Endothelial cell of umbilical vein (primary cell): ENCODE results near the gene IQGAP1. TPM values are rescaled to one million over a fixed set of nuclear protein-coding genes. Genes with fewer than 3 reads are reported as not detected.

Source experiments
- BruUV-seq: library from RNA; stranded (reverse); fragments of 400-500 nt; replicated peaks from 2 replicates; lab custom pipeline; 2021; lab: Mats Ljungman, UMichigan
- CTCF ChIA-PET: fragments of 300-600, 350-600 bp; sonication (Branson Sonifier 250); formaldehyde crosslinking; loops from one replicate; lab custom pipeline; 2021; ENCODE audit warnings: antibody characterized with exemption, inconsistent platforms; lab: Charles Lee
- POLR2A ChIA-PET: fragments of 300-600, 350-600 bp; sonication (Branson Sonifier 250); formaldehyde crosslinking; loops from one replicate; lab custom pipeline; 2021; ENCODE audit warnings: antibody characterized with exemption, inconsistent platforms; lab: Charles Lee
- DNase-seq: peaks from one replicate; pipeline ENCODE4 v3.0.0-alpha.2; 2011; ENCODE audit warnings: low read depth, low spot score
- FAIRE-seq: peaks from 2 replicates; lab custom pipeline; 2011; peaks lifted over from hg19 to GRCh38; lab: Jason Lieb, UNC
- H2AFZ ChIP-seq: 2 replicates; pipeline ENCODE4 v1.6.0; 2012; ENCODE audit warnings: low read depth, low read length, control low read depth, inconsistent platforms
- H3K27ac ChIP-seq: 2 replicates; pipeline ENCODE4 v1.5.1; 2011; ENCODE audit warnings: low read depth, mild to moderate bottlenecking, control low read depth, low read length, moderate library complexity; ENCODE audit not compliant: insufficient read depth
- H3K27me3 ChIP-seq, 2 experiments: 2 replicates each; pipeline versions ENCODE4 v1.6.0 to v1.6.1; 2011; ENCODE audit warnings: low read length in 2 of 2, mixed read lengths in 1 of 2; ENCODE audit not compliant: control insufficient read depth in 2 of 2, insufficient read depth in 2 of 2
- H3K36me3 ChIP-seq, 2 experiments: 2 replicates in 1 of 2; 3 replicates in 1 of 2; pipeline ENCODE4 v1.5.1; 2011; ENCODE audit warnings: low read length in 2 of 2, mild to moderate bottlenecking in 1 of 2, moderate library complexity in 1 of 2; ENCODE audit not compliant: control insufficient read depth in 2 of 2, insufficient read depth in 2 of 2; ENCODE audit errors: extremely low read depth in 1 of 2
- H3K4me1 ChIP-seq: 3 replicates; pipeline ENCODE4 v1.5.1; 2011; ENCODE audit warnings: mild to moderate bottlenecking, low read length; ENCODE audit not compliant: control insufficient read depth, insufficient read depth; ENCODE audit errors: extremely low read depth
- H3K4me2 ChIP-seq: 2 replicates; pipeline ENCODE4 v1.6.1; 2011; ENCODE audit warnings: low read length, control low read depth, mixed read lengths; ENCODE audit not compliant: insufficient read depth
- H3K4me3 ChIP-seq, 3 experiments: fragments of 200-600 bp in 1 of 3; sonication (generic), shearing (Covaris generic) in 1 of 3; replicated peaks in 1 of 3; 2 replicates each; pipeline ENCODE4 v1.5.1; 2011 to 2016; ENCODE audit warnings: control low read depth in 3 of 3, low read length in 3 of 3, mild to moderate bottlenecking in 2 of 3, inconsistent platforms in 1 of 3, low read depth in 1 of 3, moderate library complexity in 1 of 3; ENCODE audit not compliant: insufficient read depth in 1 of 3
- H3K79me2 ChIP-seq: 2 replicates; pipeline ENCODE4 v1.6.0; 2012; ENCODE audit warnings: low read length, inconsistent platforms; ENCODE audit not compliant: control insufficient read depth, insufficient read depth
- H3K9ac ChIP-seq: replicated peaks from 2 replicates; pipeline ENCODE3; 2011; ENCODE audit warnings: low read length, control low read depth; ENCODE audit not compliant: insufficient read depth; ENCODE audit errors: extremely low read depth
- H3K9me1 ChIP-seq: replicated peaks from 3 replicates; pipeline ENCODE4 v1.6.0; 2011; ENCODE audit warnings: mild to moderate bottlenecking, low read length; ENCODE audit not compliant: control insufficient read depth, insufficient read depth; ENCODE audit errors: extremely low read depth
- H3K9me3 ChIP-seq: replicated peaks from 2 replicates; pipeline ENCODE4 v1.5.1; 2012; ENCODE audit warnings: low read length, inconsistent platforms; ENCODE audit not compliant: control insufficient read depth, insufficient read depth
- H4K20me1 ChIP-seq: replicated peaks from 2 replicates; pipeline ENCODE3; 2011; ENCODE audit warnings: mild to moderate bottlenecking, low read length; ENCODE audit not compliant: control insufficient read depth, insufficient read depth; ENCODE audit errors: extremely low read depth
- EZH2 ChIP-seq: IDR thresholded peaks from 2 replicates; pipeline ENCODE4 v1.6.1; 2012; ENCODE audit warnings: borderline replicate concordance, low read depth, mild to moderate bottlenecking, moderate library complexity, low read length, inconsistent platforms; ENCODE audit not compliant: severe bottlenecking
- FOS ChIP-seq: IDR thresholded peaks from 2 replicates; pipeline ENCODE4 v1.6.1; 2011; ENCODE audit warnings: mild to moderate bottlenecking, low read length, moderate library complexity, borderline replicate concordance; ENCODE audit not compliant: insufficient read depth
- GATA2 ChIP-seq: IDR thresholded peaks from 2 replicates; pipeline ENCODE4 v1.7.0; 2011; ENCODE audit warnings: low read depth, mild to moderate bottlenecking, moderate library complexity, mixed read lengths, low read length; ENCODE audit not compliant: insufficient read length, insufficient read depth
- MYC ChIP-seq: IDR thresholded peaks from one replicate; pipeline ENCODE4 v1.6.1; 2011; ENCODE audit warnings: mild to moderate bottlenecking, low read depth, low read length
- POLR2A ChIP-seq: IDR thresholded peaks from 2 replicates; pipeline ENCODE4 v1.6.1; 2012; ENCODE audit warnings: low read depth, mild to moderate bottlenecking, control low read depth, low read length
- POLR2AphosphoS5 ChIP-seq: IDR thresholded peaks from 2 replicates; pipeline ENCODE4 v1.6.1; 2012; ENCODE audit warnings: low read depth, mild to moderate bottlenecking, control low read depth, low read length, moderate library complexity; ENCODE audit not compliant: insufficient read depth
- dilution Hi-C: fragments of 300-500 bp; cut with MboI; formaldehyde crosslinking; loops from one replicate; pipeline ENCODE4 v1.15.0; 2019; ENCODE audit warnings: low sequenced_read_pairs; ENCODE audit not compliant: extremely low pct_ligation_motif_present
- intact Hi-C: fragments of 100-400 bp; cut with micrococcal nuclease; formaldehyde crosslinking; loops from one replicate; pipeline ENCODE4 v1.10.0; 2022
- polyA plus RNA-seq, 4 experiments: library from polyadenylated mRNA; depleted of rRNA in 3 of 4; stranded (reverse) in 3 of 4; unstranded in 1 of 4; fragments of >200 nt; gene quantifications; 2 replicates each; pipeline versions ENCODE4 v1.2.1 to v1.2.3, GENCODE V29; 2011 to 2012; ENCODE audit warnings: missing spikeins in 1 of 4
- total RNA-seq: library from RNA; stranded (reverse); gene quantifications from 2 replicates; pipeline ENCODE4 v1.2.3, GENCODE V29; 2021
- TF ChIP-seq, protein P1 (sequence below): IDR thresholded peaks from 2 replicates; pipeline ENCODE4 v1.6.1; 2011; ENCODE audit not compliant: insufficient read depth, insufficient read length

IQGAP1 gene
- total and polyA plus RNA-seq, 2 donors (not counting 3 experiments of a cell fraction or from before 2014, with no cell fraction given): 82.2 to 258 TPM

DNA sequence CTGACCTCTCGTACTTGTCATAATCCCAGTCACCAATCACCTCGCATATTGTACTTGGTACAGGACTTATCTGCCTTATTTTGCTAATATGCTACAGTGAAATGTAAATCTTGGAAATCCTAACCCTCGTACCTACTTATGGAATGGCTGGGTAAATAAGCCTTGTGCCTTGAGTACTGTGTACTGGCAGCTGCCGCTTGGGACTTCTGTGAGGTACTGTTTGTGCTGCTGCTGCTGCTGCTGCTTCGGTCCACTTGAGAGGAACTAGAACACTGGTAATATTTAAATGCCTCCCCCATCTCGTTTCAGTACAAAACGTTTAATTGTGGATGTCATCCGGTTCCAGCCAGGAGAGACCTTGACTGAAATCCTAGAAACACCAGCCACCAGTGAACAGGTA, 99.1 kb downstream of the IQGAP1 start:
- no peaks in the 10 kb centered on the region for H3K9me3 ChIP-seq
- no peak for FAIRE-seq
- no peaks in the 10 kb centered on the region for H3K79me2 ChIP-seq
- intact Hi-C loops: no loop called here
- TF ChIP-seq POLR2AphosphoS5 (no peak), FOS (no peak), POLR2A (no peak), MYC (no peak), EZH2 (no peak), GATA2 (no peak)
- TF ChIP-seq, protein P1, sequence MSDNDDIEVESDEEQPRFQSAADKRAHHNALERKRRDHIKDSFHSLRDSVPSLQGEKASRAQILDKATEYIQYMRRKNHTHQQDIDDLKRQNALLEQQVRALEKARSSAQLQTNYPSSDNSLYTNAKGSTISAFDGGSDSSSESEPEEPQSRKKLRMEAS: no peak
- no peak overlapping the region for H3K9ac ChIP-seq
- H3K4me2 ChIP-seq: no peak overlapping the region
- H3K4me3 ChIP-seq: no peak overlapping the region
- ChIA-PET CTCF (no interaction called here), POLR2A (no interaction called here)
- dilution Hi-C loops: no loop called here
- no peak overlapping the region for H3K27ac ChIP-seq
- H4K20me1 ChIP-seq: no peaks in the 10 kb centered on the region
- H3K27me3 ChIP-seq: no peaks in the 10 kb centered on the region
- H2AFZ ChIP-seq: no peak overlapping the region
- H3K9me1 ChIP-seq: no peaks in the 10 kb centered on the region
- H3K36me3 ChIP-seq: peaks cover 39 to 60% of the 10 kb centered on the region in 2 experiments
- no peaks in the 10 kb centered on the region for H3K4me1 ChIP-seq
- DNase-seq: no peak
- no TSS peak for BruUV-seq

DNA sequence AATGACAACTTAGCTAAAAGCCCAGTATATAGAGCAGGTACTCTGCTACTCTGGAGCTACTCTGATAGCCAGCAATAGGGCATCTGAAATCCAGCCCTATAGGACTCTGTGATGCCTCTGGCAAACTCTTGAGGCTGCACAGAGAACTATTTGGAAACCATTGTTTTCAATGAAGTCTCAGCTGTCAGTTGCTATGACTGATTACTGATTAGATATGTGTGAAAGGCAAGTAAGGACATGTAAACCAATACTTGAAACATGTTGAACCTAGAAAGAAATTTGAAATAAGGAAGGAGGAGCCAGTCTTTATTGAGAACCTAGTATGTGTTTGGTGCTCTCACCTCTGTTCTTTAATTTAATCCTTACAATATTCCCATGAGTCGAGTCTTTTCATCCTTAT, 101.5 kb downstream of the IQGAP1 start:
- Histone ChIP-seq H3K27me3 (no peaks in the 10 kb centered on the region), H3K9ac (no peak overlapping the region), H4K20me1 (no peaks in the 10 kb centered on the region), H3K4me2 (no peak overlapping the region), H3K4me1 (no peaks in the 10 kb centered on the region), H3K36me3 (peaks cover 33 to 51% of the 10 kb centered on the region in 2 experiments), H3K9me3 (no peaks in the 10 kb centered on the region), H3K9me1 (no peaks in the 10 kb centered on the region), H3K27ac (no peak overlapping the region), H2AFZ (no peak overlapping the region), H3K4me3 (no peak overlapping the region), H3K79me2 (no peaks in the 10 kb centered on the region)
- no TSS peak for BruUV-seq
- TF ChIP-seq, protein P1: no peak
- TF ChIP-seq EZH2: no peak
- TF ChIP-seq MYC: no peak
- DNase-seq: no peak
- dilution Hi-C loops (no loop called here), intact Hi-C loops (no loop called here)
- ChIA-PET POLR2A (interaction anchor here (0.7 kb wide), 1 partner anchor 150 kb away, joined by 5 read pairs; no protein-coding TSS in a partner anchor), CTCF (interaction anchor here (1.1 to 1.7 kb wide), 6 partner anchors 42 to 397 kb away, joined by 3 to 5 read pairs (median 3); no protein-coding TSS in a partner anchor)
- peak; percentile 15 for FAIRE-seq
